Nephron (organoid): ENCODE results near the gene ACACB.

ENCODE experiments used
- H3K27ac Mint-ChIP-seq, 3 experiments: 2 replicates each; pipeline ENCODE4 v1.8.0; 2020; ENCODE audit warnings: mixed read lengths in 3 of 3, mild to moderate bottlenecking in 2 of 3, moderate library complexity in 1 of 3
- H3K27me3 Mint-ChIP-seq: 2 replicates; pipeline ENCODE4 v1.8.0; 2021; ENCODE audit warnings: low read depth, mild to moderate bottlenecking, moderate library complexity, mixed read lengths
- H3K36me3 Mint-ChIP-seq: 2 replicates; pipeline ENCODE4 v1.8.0; 2020; ENCODE audit warnings: low read depth, mixed read lengths
- H3K4me1 Mint-ChIP-seq: 2 replicates; pipeline ENCODE4 v1.8.0; 2020; ENCODE audit warnings: mixed read lengths
- H3K4me3 Mint-ChIP-seq, 3 experiments: 2 replicates each; pipeline ENCODE4 v1.8.0; 2020; ENCODE audit warnings: mild to moderate bottlenecking in 3 of 3, mixed read lengths in 3 of 3, moderate library complexity in 2 of 3
- H3K9me3 Mint-ChIP-seq: 2 replicates; pipeline ENCODE4 v1.8.0; 2020; ENCODE audit warnings: mixed read lengths
- CTCF ChIP-seq, 3 experiments: fragments of 200-600 bp; sonication (generic); IDR thresholded peaks; one replicate each; pipeline ENCODE4 v1.5.0; 2021; ENCODE audit warnings: antibody characterized with exemption in 3 of 3; ENCODE audit not compliant: unreplicated experiment in 3 of 3

ACACB gene

DNA sequence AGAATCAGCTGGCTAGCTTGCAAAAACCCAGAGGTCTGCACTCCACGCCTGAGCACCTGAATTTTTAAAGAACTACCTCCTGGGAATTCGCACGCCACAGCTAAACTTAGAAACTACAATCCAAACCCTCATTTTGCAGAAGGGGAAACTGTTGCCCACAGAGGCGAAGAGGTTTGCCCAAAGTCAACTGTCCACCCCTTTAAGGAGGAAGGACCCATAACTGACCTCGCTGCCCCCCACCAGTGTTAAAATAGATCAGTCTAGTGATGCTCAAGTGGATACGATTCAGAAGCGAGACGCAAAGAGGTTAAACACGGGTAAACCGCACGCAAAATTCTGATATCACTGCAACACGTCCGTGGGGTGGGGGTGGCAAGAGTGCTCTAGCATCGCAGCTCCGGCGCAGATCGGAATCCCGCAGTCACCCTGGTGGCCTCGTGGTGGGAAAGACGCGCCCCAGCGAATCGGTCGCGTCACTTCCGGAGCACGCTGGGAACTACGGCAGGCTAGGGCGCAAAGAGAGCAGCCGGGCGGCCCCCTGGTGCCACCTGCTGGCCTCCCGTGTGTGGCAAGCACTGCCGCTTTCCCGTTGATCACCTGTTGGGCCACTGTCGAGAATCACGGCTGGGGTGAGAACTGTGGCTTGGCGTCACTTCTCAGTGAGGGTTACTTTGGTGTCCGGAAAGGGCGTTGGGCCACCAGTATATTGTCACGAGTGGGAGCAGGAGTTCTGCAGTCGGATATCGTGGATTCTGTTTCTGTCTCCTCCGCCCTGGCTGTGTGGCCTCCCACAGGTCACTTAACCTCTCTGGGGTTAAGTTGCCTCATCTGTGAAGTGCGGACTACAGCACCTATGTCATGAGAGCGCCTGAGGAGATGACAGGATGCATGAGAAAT is 23.1 kb upstream of the ACACB start, which contains the start of gene ALKBH2:
Gene ALKBH2, minus strand, starts transcription at position 451 of the 897 bp plus-strand sequence. CDS start 686 bp downstream, outside the sequence.
- peaks cover 25% of the 10 kb centered on the region for H3K36me3 Mint-ChIP-seq
- no peaks in the 10 kb centered on the region for H3K27me3 Mint-ChIP-seq
- H3K27ac Mint-ChIP-seq, result peak within 1 kb of the TSS; percentile 72 to 92 (median 75)
- peak; percentile 97 to 98 (median 98) for TF ChIP-seq CTCF (IDR thresholded peaks at IDR 0.05; ENCODE audit: unreplicated experiment in 3 of 3)
- H3K4me3 Mint-ChIP-seq, result peak within 1 kb of the TSS; percentile 86 to 94 (median 86)
- peaks cover 23% of the 10 kb centered on the region for H3K4me1 Mint-ChIP-seq
- no peaks in the 10 kb centered on the region for H3K9me3 Mint-ChIP-seq

GRCh38 chr12:109097140-109097434 is 19.3 kb upstream of the ACACB start:
- peaks cover 42% of the 10 kb centered on the region for H3K4me1 Mint-ChIP-seq

DNA sequence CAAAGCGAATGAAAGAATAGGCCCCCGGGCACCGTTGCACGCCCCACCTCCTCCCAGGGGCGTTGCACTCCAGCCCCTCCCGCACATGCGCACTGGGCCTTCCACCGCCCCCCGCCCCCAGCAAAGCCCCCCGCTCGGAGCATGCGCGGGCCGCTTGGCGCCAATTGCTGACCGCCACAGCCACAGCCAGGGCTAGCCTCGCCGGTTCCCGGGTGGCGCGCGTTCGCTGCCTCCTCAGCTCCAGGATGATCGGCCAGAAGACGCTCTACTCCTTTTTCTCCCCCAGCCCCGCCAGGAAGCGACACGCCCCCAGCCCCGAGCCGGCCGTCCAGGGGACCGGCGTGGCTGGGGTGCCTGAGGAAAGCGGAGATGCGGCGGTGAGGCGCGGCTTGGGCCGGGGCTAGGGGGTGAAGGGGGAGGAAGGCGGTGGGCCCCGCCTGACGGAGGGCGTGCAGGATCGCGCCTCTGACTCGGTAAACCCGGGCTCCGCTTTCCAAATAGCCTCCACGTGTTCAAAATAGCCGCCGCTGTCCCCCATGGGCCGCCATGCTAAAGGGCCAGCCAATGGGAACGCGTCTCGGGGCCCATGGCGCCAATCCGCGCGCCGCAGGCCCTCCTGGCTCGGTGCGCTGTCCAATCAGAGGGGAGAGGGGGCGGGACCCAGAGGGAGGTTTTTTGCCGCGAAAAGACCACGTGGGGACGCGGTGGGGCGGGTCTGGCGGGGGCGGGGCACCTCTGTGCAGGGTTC is 18.8 kb upstream of the ACACB start, which contains the start of gene UNG:
Gene UNG, plus strand, starts transcription at position 163 of the 748 bp plus-strand sequence. Its CDS starts 83 bp downstream, at position 246.
- no peak for TF ChIP-seq CTCF (IDR thresholded peaks at IDR 0.05; ENCODE audit: unreplicated experiment in 3 of 3)
- Mint-ChIP-seq H3K4me1 (peaks cover 37% of the 10 kb centered on the region), H3K27me3 (no peaks in the 10 kb centered on the region)

More at GRCh38 chr12:109097140-109097434, 19.3 kb upstream of the ACACB start:
- Mint-ChIP-seq H3K4me3 (peak overlapping the region; percentile 92 to 97 (median 95)), H3K36me3 (peaks cover 32% of the 10 kb centered on the region), H3K27ac (peak overlapping the region in 2 of 3 experiments; percentile 64 to 97), H3K9me3 (no peaks in the 10 kb centered on the region), H3K27me3 (no peaks in the 10 kb centered on the region)
- no peak for TF ChIP-seq CTCF (IDR thresholded peaks at IDR 0.05; ENCODE audit: unreplicated experiment in 3 of 3)

DNA sequence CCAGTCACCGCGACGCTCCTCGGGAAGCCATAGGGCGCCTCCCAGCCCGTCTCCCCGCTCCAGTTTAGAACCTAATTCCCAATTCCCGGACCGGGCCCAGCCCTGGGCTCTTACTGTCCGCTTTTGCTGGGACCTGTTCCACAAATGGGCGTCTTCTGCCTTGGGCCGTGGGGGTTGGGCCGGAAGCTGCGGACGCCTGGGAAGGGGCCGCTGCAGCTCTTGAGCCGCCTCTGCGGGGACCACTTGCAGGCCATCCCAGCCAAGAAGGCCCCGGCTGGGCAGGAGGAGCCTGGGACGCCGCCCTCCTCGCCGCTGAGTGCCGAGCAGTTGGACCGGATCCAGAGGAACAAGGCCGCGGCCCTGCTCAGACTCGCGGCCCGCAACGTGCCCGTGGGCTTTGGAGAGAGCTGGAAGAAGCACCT is 18.2 kb upstream of the ACACB start:
- Mint-ChIP-seq H3K9me3 (no peaks in the 10 kb centered on the region), H3K27ac (peak overlapping the region; percentile 64 to 97 (median 95)), H3K27me3 (no peaks in the 10 kb centered on the region), H3K4me1 (peaks cover 31% of the 10 kb centered on the region), H3K36me3 (peaks cover 32% of the 10 kb centered on the region), H3K4me3 (peak overlapping the region; percentile 92 to 97 (median 95))
- no peak for TF ChIP-seq CTCF (IDR thresholded peaks at IDR 0.05; ENCODE audit: unreplicated experiment in 3 of 3)

More for the DNA sequence above, 18.8 kb upstream of the ACACB start, which contains the start of gene UNG:
- Mint-ChIP-seq H3K36me3 (peaks cover 30% of the 10 kb centered on the region), H3K27ac (peak within 1 kb of the TSS; percentile 64 to 97 (median 95)), H3K9me3 (no peaks in the 10 kb centered on the region), H3K4me3 (peak within 1 kb of the TSS; percentile 92 to 97 (median 95))

DNA sequence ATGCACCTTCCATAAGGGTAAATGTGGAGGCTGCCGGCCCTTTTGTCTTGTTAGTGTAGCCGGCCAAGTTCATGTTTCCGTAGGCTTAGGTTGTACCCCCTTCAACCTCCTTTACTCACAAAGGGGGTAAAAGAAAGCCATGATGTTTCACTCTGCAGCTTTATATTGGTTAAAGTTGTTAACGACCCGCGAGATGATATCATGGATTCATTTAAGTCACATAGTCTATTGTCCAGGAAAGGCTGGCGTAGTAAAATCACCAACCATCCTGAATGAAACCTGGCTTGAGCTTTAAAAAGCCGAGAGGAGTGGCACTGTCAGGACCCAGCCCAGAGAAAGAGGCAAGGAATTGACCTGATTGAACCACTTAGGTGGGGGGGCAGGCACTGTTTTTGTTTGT is 17.7 kb upstream of the ACACB start:
- no peak for TF ChIP-seq CTCF (IDR thresholded peaks at IDR 0.05; ENCODE audit: unreplicated experiment in 3 of 3)

More for the DNA sequence above, 17.7 kb upstream of the ACACB start:
- Mint-ChIP-seq H3K9me3 (no peaks in the 10 kb centered on the region), H3K36me3 (peaks cover 36% of the 10 kb centered on the region), H3K4me3 (peak overlapping the region; percentile 92 to 97 (median 95)), H3K27ac (peak overlapping the region; percentile 64 to 97 (median 95)), H3K4me1 (peaks cover 26% of the 10 kb centered on the region), H3K27me3 (no peaks in the 10 kb centered on the region)
